Endodermal cell (in vitro differentiated cells): ENCODE results near the gene MYO7A. TPM values are rescaled to one million over a fixed set of nuclear protein-coding genes. Genes with fewer than 3 reads are reported as not detected.

ENCODE experiments used
- DNase-seq: peaks from one replicate; pipeline ENCODE4 v3.0.0-alpha.2; 2017
- H3K27ac ChIP-seq: 2 replicates; pipeline ENCODE4 v1.5.1; 2013; ENCODE audit warnings: mild to moderate bottlenecking, low read depth, low read length, moderate library complexity
- H3K27me3 ChIP-seq: 2 replicates; pipeline ENCODE4 v1.6.1; 2013; ENCODE audit warnings: mild to moderate bottlenecking, low read length, moderate library complexity; ENCODE audit not compliant: insufficient read depth, control insufficient read depth, poor library complexity, severe bottlenecking
- H3K36me3 ChIP-seq: 2 replicates; pipeline ENCODE4 v1.7.0; 2013; ENCODE audit warnings: mild to moderate bottlenecking, low read length, moderate library complexity; ENCODE audit not compliant: control insufficient read depth, insufficient read depth
- H3K4me1 ChIP-seq: one replicate; pipeline ENCODE4 v1.7.0; 2013; ENCODE audit warnings: low read length; ENCODE audit not compliant: control insufficient read depth, insufficient read depth
- H3K4me3 ChIP-seq: 2 replicates; pipeline ENCODE4 v1.5.1; 2013; ENCODE audit warnings: mild to moderate bottlenecking, low read length, moderate library complexity
- H3K9ac ChIP-seq: 2 replicates; pipeline ENCODE4 v1.6.1; 2013; ENCODE audit warnings: mild to moderate bottlenecking, low read length, moderate library complexity; ENCODE audit not compliant: poor library complexity, severe bottlenecking; ENCODE audit errors: extremely low read depth
- H3K9me3 ChIP-seq: 2 replicates; pipeline ENCODE4 v1.6.1; 2013; ENCODE audit warnings: mild to moderate bottlenecking, low read length, moderate library complexity; ENCODE audit not compliant: control insufficient read depth
- H3K27ac Mint-ChIP-seq: 2 replicates; pipeline ENCODE4 v1.8.0; 2020; ENCODE audit warnings: mixed read lengths
- H3K27me3 Mint-ChIP-seq: 2 replicates; pipeline ENCODE4 v1.8.0; 2021; ENCODE audit warnings: mild to moderate bottlenecking, mixed read lengths; ENCODE audit not compliant: insufficient read depth
- H3K36me3 Mint-ChIP-seq: 2 replicates; pipeline ENCODE4 v1.8.0; 2020; ENCODE audit warnings: low read depth, mixed read lengths
- H3K4me1 Mint-ChIP-seq: 2 replicates; pipeline ENCODE4 v1.8.0; 2020; ENCODE audit warnings: mixed read lengths
- H3K4me3 Mint-ChIP-seq: 2 replicates; pipeline ENCODE4 v1.8.0; 2020; ENCODE audit warnings: mild to moderate bottlenecking, moderate library complexity, mixed read lengths
- H3K9me3 Mint-ChIP-seq: 2 replicates; pipeline ENCODE4 v1.8.0; 2020; ENCODE audit warnings: mild to moderate bottlenecking, mixed read lengths
- CTCF ChIP-seq: fragments of 200-600 bp; sonication (generic); conservative IDR thresholded peaks from 2 replicates; pipeline ENCODE4 v1.5.0; 2021; ENCODE audit warnings: antibody characterized with exemption, mild to moderate bottlenecking
- WGBS, 2 experiments: methylation state at CpG; one replicate each; pipeline versions ENCODE4 v1.1.5 to v1.1.7; 2013; ENCODE audit warnings: missing lambda C conversion rate in 2 of 2, mixed read lengths in 1 of 2; ENCODE audit not compliant: insufficient coverage in 1 of 2, insufficient read length in 1 of 2; 5-methylcytosine and 5-hydroxymethylcytosine counted together
- total RNA-seq, 2 donors: library from RNA; stranded (reverse); fragmentation: NEBNext Ultra II Directional in 1 of 2; extraction: Animal tissue kit (Norgen Biotek cat#: 25700) in 1 of 2; gene quantifications; 2 replicates in 1 of 2; 3 replicates in 1 of 2; pipeline ENCODE4 v1.2.1, GENCODE V29; 2021

Gene MYO7A
- total RNA-seq, 2 donors from 2014 or later = 2.4 to 2.7 TPM

DNA sequence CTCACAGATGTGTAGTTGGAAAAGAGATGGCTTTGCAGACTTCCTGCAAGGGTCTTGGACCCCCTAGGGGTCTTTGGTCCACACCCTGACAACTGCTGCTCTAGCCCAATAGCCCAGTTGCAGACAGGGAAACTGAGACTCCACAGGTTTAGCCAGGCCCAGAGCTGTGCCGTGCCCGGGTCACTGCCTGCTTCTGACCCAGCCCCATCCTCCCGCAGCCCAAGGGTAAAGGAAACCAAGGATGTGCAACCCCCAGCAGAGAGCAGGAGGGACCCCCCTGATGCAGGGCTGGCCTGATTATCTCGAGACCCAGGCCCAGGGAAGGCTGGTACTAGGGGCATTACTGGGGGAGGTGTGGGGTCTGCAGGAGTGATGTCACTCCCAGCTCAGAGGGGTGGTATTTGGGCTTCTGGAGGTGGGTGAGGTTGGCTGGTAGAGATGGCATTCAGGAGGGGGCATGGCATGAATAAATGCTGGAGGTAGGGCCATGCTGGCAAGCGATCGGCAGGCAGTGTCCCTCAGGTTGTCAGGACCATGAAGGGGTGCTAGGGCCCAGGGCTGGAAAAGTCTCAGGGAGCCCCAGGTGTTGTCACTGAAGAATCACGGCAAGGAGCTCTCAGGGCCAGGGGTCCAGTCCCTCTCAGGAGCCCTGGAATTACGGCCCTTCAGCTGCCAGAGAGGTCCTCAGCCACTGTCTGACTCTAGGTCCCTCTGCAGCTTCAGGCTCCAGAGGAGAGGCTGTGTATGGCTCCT, 21.1 kb downstream of the MYO7A start:
- Mint-ChIP-seq H3K36me3 (no peaks in the 10 kb centered on the region), H3K4me3 (no peak overlapping the region), H3K9me3 (no peaks in the 10 kb centered on the region), H3K27me3 (peaks cover 31% of the 10 kb centered on the region), H3K4me1 (peaks cover 6% of the 10 kb centered on the region), H3K27ac (no peak overlapping the region)
- peaks cover 13% of the 10 kb centered on the region for H3K27me3 ChIP-seq
- H3K9me3 ChIP-seq = no peaks in the 10 kb centered on the region
- no peaks in the 10 kb centered on the region for H3K36me3 ChIP-seq
- H3K9ac ChIP-seq = no peak overlapping the region
- WGBS, 2 experiments = 91 to 96% methylated on average over 6 to 8 of the region's 8 CpGs
- H3K4me1 ChIP-seq = no peaks in the 10 kb centered on the region
- no peak overlapping the region for H3K27ac ChIP-seq
- no peak overlapping the region for H3K4me3 ChIP-seq
- no peak for DNase-seq
- no peak for TF ChIP-seq CTCF

GRCh38 chr11:77149716-77150392, 21.8 kb downstream of the MYO7A start:
- WGBS, 2 experiments = 66 to 87% methylated on average over 8 to 12 of the region's 12 CpGs
- no peaks in the 10 kb centered on the region for H3K36me3 ChIP-seq
- H3K27ac ChIP-seq = no peak overlapping the region
- Mint-ChIP-seq H3K27ac (no peak overlapping the region), H3K36me3 (no peaks in the 10 kb centered on the region), H3K4me3 (no peak overlapping the region), H3K4me1 (peaks cover 6% of the 10 kb centered on the region), H3K9me3 (no peaks in the 10 kb centered on the region), H3K27me3 (peaks cover 31% of the 10 kb centered on the region)
- no peak overlapping the region for H3K9ac ChIP-seq
- H3K4me1 ChIP-seq = no peaks in the 10 kb centered on the region
- H3K9me3 ChIP-seq = no peaks in the 10 kb centered on the region
- peaks cover 13% of the 10 kb centered on the region for H3K27me3 ChIP-seq
- no peak overlapping the region for H3K4me3 ChIP-seq
- no peak for DNase-seq
- TF ChIP-seq CTCF = no peak

DNA sequence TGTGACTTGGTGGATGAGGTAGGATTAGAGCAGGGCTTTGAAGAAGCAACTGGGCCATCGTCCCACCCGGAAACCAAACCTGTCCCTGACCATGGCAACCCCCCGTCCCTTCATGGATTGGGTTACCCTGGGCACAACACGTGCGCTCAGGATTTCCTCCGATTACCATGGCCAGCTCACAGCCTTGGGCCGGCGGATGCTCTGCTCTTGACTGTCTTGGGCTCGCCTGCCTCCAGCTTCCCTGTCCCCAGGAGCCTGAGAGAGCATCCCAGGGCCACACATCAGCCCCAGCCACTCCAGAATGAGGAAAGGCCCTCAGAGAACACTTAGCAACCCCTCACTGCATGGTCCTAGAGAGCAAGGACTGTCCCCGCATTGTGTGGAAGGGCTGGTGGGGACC, 22.8 kb downstream of the MYO7A start:
- 88% methylated on average over 10 of the region's 10 CpGs; no CpG with 5 or more reads in 1 of the 2 experiments for WGBS, 2 experiments
- H3K36me3 Mint-ChIP-seq = no peaks in the 10 kb centered on the region
- no peaks in the 10 kb centered on the region for H3K9me3 Mint-ChIP-seq
- no peak overlapping the region for H3K27ac Mint-ChIP-seq
- H3K27ac ChIP-seq = no peak overlapping the region
- no peak overlapping the region for H3K9ac ChIP-seq
- peaks cover 6% of the 10 kb centered on the region for H3K4me1 Mint-ChIP-seq
- H3K4me3 Mint-ChIP-seq = no peak overlapping the region
- no peaks in the 10 kb centered on the region for H3K9me3 ChIP-seq
- peaks cover 31% of the 10 kb centered on the region for H3K27me3 Mint-ChIP-seq
- no peak overlapping the region for H3K4me3 ChIP-seq
- peaks cover 13% of the 10 kb centered on the region for H3K27me3 ChIP-seq
- no peak for DNase-seq
- TF ChIP-seq CTCF = no peak
- H3K36me3 ChIP-seq = no peaks in the 10 kb centered on the region
- no peaks in the 10 kb centered on the region for H3K4me1 ChIP-seq
